Small intestine (tissue), 7 donors: Measurements from ENCODE around the gene MICU1. TPM values are rescaled to one million over a fixed set of nuclear protein-coding genes. Genes with fewer than 3 reads are reported as not detected.

ENCODE experiments used
- DNase-seq, 2 donors: peaks; one replicate each; pipeline versions ENCODE4 v3.0.0 to v3.0.0-alpha.2; 2013
- FAIRE-seq: peaks from 2 replicates; lab custom pipeline; 2012; peaks lifted over from hg19 to GRCh38; lab: Jason Lieb, UNC
- H3K27ac ChIP-seq, 3 donors: one replicate each; pipeline ENCODE4 v1.5.1; 2013; ENCODE audit warnings: low read length in 2 of 3, mild to moderate bottlenecking in 2 of 3, control low read depth in 1 of 3, inconsistent platforms in 1 of 3, low read depth in 1 of 3, moderate library complexity in 1 of 3
- H3K27me3 ChIP-seq, 3 donors: one replicate each; pipeline ENCODE4 v1.6.1; 2013; ENCODE audit warnings: low read length in 3 of 3, inconsistent platforms in 1 of 3; ENCODE audit not compliant: control insufficient read depth in 3 of 3, insufficient read depth in 3 of 3
- H3K36me3 ChIP-seq, 3 donors: one replicate each; pipeline ENCODE4 v1.6.1; 2013; ENCODE audit warnings: low read length in 3 of 3, inconsistent platforms in 1 of 3, low read depth in 1 of 3, mild to moderate bottlenecking in 1 of 3, moderate library complexity in 1 of 3; ENCODE audit not compliant: control insufficient read depth in 3 of 3, insufficient read depth in 2 of 3
- H3K4me1 ChIP-seq, 3 donors: one replicate each; pipeline ENCODE4 v1.6.1; 2013; ENCODE audit warnings: low read length in 2 of 3, inconsistent platforms in 1 of 3, low read depth in 1 of 3, mild to moderate bottlenecking in 1 of 3, moderate library complexity in 1 of 3; ENCODE audit not compliant: control insufficient read depth in 3 of 3, insufficient read depth in 2 of 3
- H3K4me3 ChIP-seq, 3 donors: one replicate each; pipeline ENCODE4 v1.5.1; 2013; ENCODE audit warnings: low read length in 3 of 3, control low read depth in 1 of 3, inconsistent platforms in 1 of 3, low read depth in 1 of 3, mild to moderate bottlenecking in 1 of 3, moderate library complexity in 1 of 3
- H3K9me3 ChIP-seq, 2 donors: one replicate each; pipeline ENCODE4 v1.6.1; 2013; ENCODE audit warnings: low read depth in 1 of 2, low read length in 1 of 2; ENCODE audit not compliant: control insufficient read depth in 2 of 2, insufficient read depth in 1 of 2
- WGBS, 3 donors: extraction: QIAGEN DNeasy Blood & Tissue Kit; methylation state at CpG; one replicate each; pipeline ENCODE4 v1.1.7; 2013; 5-methylcytosine and 5-hydroxymethylcytosine counted together
- polyA plus RNA-seq, 4 donors: library from polyadenylated mRNA; stranded (reverse) in 3 of 4; unstranded in 1 of 4; fragments of 200-250 nt in 3 of 4; fragments of 120-200 nt in 1 of 4; gene quantifications; one replicate each; pipeline versions ENCODE4 v1.2.1 to v1.2.3, GENCODE V29; 2013
- donor health status: healthy with polysubstance abuse.
- donor health status: control.
- donor health status: control.
- donor health status: Bipolar disorder and iron deficiency.
- donor health status: healthy.

The MICU1 gene
- polyA plus RNA-seq, 4 donors: 32.5 to 64.1 (median 45.1) TPM

GRCh38 chr10:72509206-72509799, 116.6 kb downstream of the MICU1 start:
- H3K36me3 ChIP-seq: peaks cover 0 to 3% (median 2%) of the 10 kb centered on the region in 3 donors
- WGBS, 3 donors: 72 to 88% (median 79%) methylated on average over 4 of the region's 4 CpGs

GRCh38 chr10:72508033-72508432, 117.8 kb downstream of the MICU1 start:
- H3K36me3 ChIP-seq: peaks cover 0 to 3% (median 2%) of the 10 kb centered on the region in 3 donors
- H3K4me3 ChIP-seq: no peak overlapping the region
- peaks cover 0 to 6% of the 10 kb centered on the region in 2 donors for H3K9me3 ChIP-seq
- peaks cover 0 to 2% (median 0%) of the 10 kb centered on the region in 3 donors for H3K4me1 ChIP-seq
- H3K27me3 ChIP-seq: no peaks in the 10 kb centered on the region
- 67 to 73% (median 70%) methylated on average over 2 of the region's 2 CpGs for WGBS, 3 donors
- H3K27ac ChIP-seq: no peak overlapping the region
- FAIRE-seq (no peak), DNase-seq (no peak)

More at GRCh38 chr10:72509206-72509799, 116.6 kb downstream of the MICU1 start:
- no peak overlapping the region for H3K27ac ChIP-seq
- peaks cover 0 to 6% of the 10 kb centered on the region in 2 donors for H3K9me3 ChIP-seq
- FAIRE-seq (no peak), DNase-seq (peak; percentile 35 to 36)
- H3K4me3 ChIP-seq: no peak overlapping the region
- H3K27me3 ChIP-seq: no peaks in the 10 kb centered on the region
- H3K4me1 ChIP-seq: peaks cover 0 to 2% (median 0%) of the 10 kb centered on the region in 3 donors

- DNase-seq (no peak), FAIRE-seq (no peak)
- peaks cover 0 to 2% (median 0%) of the 10 kb centered on the region in 3 donors for H3K4me1 ChIP-seq
- H3K9me3 ChIP-seq: peaks cover 0 to 3% of the 10 kb centered on the region in 2 donors
- H3K36me3 ChIP-seq: peaks cover 0 to 3% (median 2%) of the 10 kb centered on the region in 3 donors
- no peak overlapping the region for H3K4me3 ChIP-seq
- H3K27ac ChIP-seq: no peak overlapping the region
- H3K27me3 ChIP-seq: no peaks in the 10 kb centered on the region
Observed at GRCh38 chr10:72506474-72506873, 119.4 kb downstream of the MICU1 start.

- Histone ChIP-seq H3K27ac (no peak overlapping the region), H3K9me3 (peaks cover 0 to 3% of the 10 kb centered on the region in 2 donors), H3K4me1 (peaks cover 0 to 2% (median 0%) of the 10 kb centered on the region in 3 donors), H3K36me3 (peaks cover 0 to 3% (median 2%) of the 10 kb centered on the region in 3 donors), H3K4me3 (no peak overlapping the region), H3K27me3 (no peaks in the 10 kb centered on the region)
- DNase-seq (no peak), FAIRE-seq (no peak)
- WGBS, 3 donors: 98 to 100% (median 98%) methylated on average over 6 of the region's 6 CpGs
Observed at GRCh38 chr10:72505435-72505834, 120.4 kb downstream of the MICU1 start.

GRCh38 chr10:72503694-72504438, 122.0 kb downstream of the MICU1 start:
- Histone ChIP-seq H3K9me3 (peaks cover 0 to 3% of the 10 kb centered on the region in 2 donors), H3K27me3 (no peaks in the 10 kb centered on the region), H3K4me3 (no peak overlapping the region), H3K27ac (no peak overlapping the region), H3K36me3 (peaks cover 0 to 6% (median 2%) of the 10 kb centered on the region in 3 donors), H3K4me1 (no peaks in the 10 kb centered on the region)
- DNase-seq (no peak), FAIRE-seq (no peak)
- WGBS, 3 donors: 90 to 94% (median 94%) methylated on average over 3 of the region's 3 CpGs

GRCh38 chr10:72503241-72503640, 122.6 kb downstream of the MICU1 start:
- Histone ChIP-seq H3K4me3 (no peak overlapping the region), H3K27me3 (no peaks in the 10 kb centered on the region), H3K9me3 (peaks cover 0 to 3% of the 10 kb centered on the region in 2 donors), H3K4me1 (no peaks in the 10 kb centered on the region), H3K36me3 (peaks cover 0 to 6% (median 2%) of the 10 kb centered on the region in 3 donors), H3K27ac (no peak overlapping the region)
- WGBS, 3 donors: 58 to 79% (median 74%) methylated on average over 1 of the region's 1 CpG
- no peak for DNase-seq
- no peak for FAIRE-seq

GRCh38 chr10:72502581-72502980, 123.3 kb downstream of the MICU1 start:
- Histone ChIP-seq H3K36me3 (peaks cover 0 to 4% (median 2%) of the 10 kb centered on the region in 3 donors), H3K9me3 (peaks cover 0 to 3% of the 10 kb centered on the region in 2 donors), H3K27me3 (no peaks in the 10 kb centered on the region), H3K4me1 (no peaks in the 10 kb centered on the region), H3K4me3 (no peak overlapping the region), H3K27ac (peak overlapping the region in 1 of 3 donors; percentile 12)
- DNase-seq (no peak), FAIRE-seq (no peak)
- WGBS, 3 donors: 87 to 96% (median 92%) methylated on average over 3 of the region's 3 CpGs

- H3K4me1 ChIP-seq: no peaks in the 10 kb centered on the region
- H3K36me3 ChIP-seq: peaks cover 0 to 5% (median 0%) of the 10 kb centered on the region in 3 donors
- no peak overlapping the region for H3K27ac ChIP-seq
- FAIRE-seq: no peak
- 78 to 80% (median 79%) methylated on average over 1 of the region's 1 CpG for WGBS, 3 donors
- H3K9me3 ChIP-seq: no peaks in the 10 kb centered on the region
- no peak for DNase-seq
- H3K4me3 ChIP-seq: no peak overlapping the region
- H3K27me3 ChIP-seq: no peaks in the 10 kb centered on the region
Observed at GRCh38 chr10:72499701-72500100, 126.2 kb downstream of the MICU1 start.
